Measurements from ENCODE around the gene EOLA2. TPM values are rescaled to one million over a fixed set of nuclear protein-coding genes. Genes with fewer than 3 reads are reported as not detected.
"Not testable (repeated sequence)": the region's sequence is repeated elsewhere in the genome, so short reads cannot be mapped to it uniquely, and the experiment has no call there.

EOLA2 gene
- total RNA-seq, 1 donor from 2014 or later: 20.7 TPM

GRCh38 chrX:149938881-149939654, 777 bp upstream of the EOLA2 start:
- DNase-seq (ENCODE audit: missing footprints) (peak; percentile 96), ATAC-seq (peak; percentile 27)
- intact Hi-C loops (cut with DNase I): no loop called here

- intact Hi-C loops (cut with DNase I): no loop called here
- DNase-seq (ENCODE audit: missing footprints): peak; percentile 74
- ATAC-seq: no peak
These were observed 342 bp downstream of the EOLA2 start for GRCh38 chrX:149937871-149938426.

- DNase-seq (ENCODE audit: missing footprints); intact Hi-C loops (cut with DNase I); ATAC-seq: not testable (repeated sequence)
These were observed 963 bp downstream of the EOLA2 start for GRCh38 chrX:149937328-149937727.

- intact Hi-C loops (cut with DNase I); ATAC-seq; DNase-seq (ENCODE audit: missing footprints): not testable (repeated sequence)
These were observed 4.7 kb downstream of the EOLA2 start for GRCh38 chrX:149933547-149933946.

- intact Hi-C loops (cut with DNase I); DNase-seq (ENCODE audit: missing footprints); ATAC-seq: not testable (repeated sequence)
These were observed 5.3 kb downstream of the EOLA2 start for GRCh38 chrX:149932970-149933369.

GRCh38 chrX:149932150-149932549, 6.1 kb downstream of the EOLA2 start:
- ATAC-seq; DNase-seq (ENCODE audit: missing footprints); intact Hi-C loops (cut with DNase I): not testable (repeated sequence)

- intact Hi-C loops (cut with DNase I); ATAC-seq: not testable (repeated sequence)
These were observed 6.9 kb downstream of the EOLA2 start for GRCh38 chrX:149931355-149931754.

GRCh38 chrX:149929400-149929799, 8.9 kb downstream of the EOLA2 start, which contains the start of gene HSFX4:
HSFX4 (plus strand) TSS chrX:149929573; CDS start chrX:149929645, 72 bp downstream.
- ATAC-seq; intact Hi-C loops (cut with DNase I); DNase-seq (ENCODE audit: missing footprints): not testable (repeated sequence)

More at GRCh38 chrX:149931355-149931754, 6.9 kb downstream of the EOLA2 start:
- DNase-seq (ENCODE audit: missing footprints): not testable (repeated sequence)

- intact Hi-C loops (cut with DNase I); DNase-seq (ENCODE audit: missing footprints); ATAC-seq: not testable (repeated sequence)
These were observed 9.7 kb downstream of the EOLA2 start for GRCh38 chrX:149928635-149929034.

GRCh38 chrX:149927964-149928258, 10.4 kb downstream of the EOLA2 start:
- ATAC-seq; intact Hi-C loops (cut with DNase I); DNase-seq (ENCODE audit: missing footprints): not testable (repeated sequence)

GRCh38 chrX:149927245-149927963, 10.9 kb downstream of the EOLA2 start:
- DNase-seq (ENCODE audit: missing footprints); intact Hi-C loops (cut with DNase I); ATAC-seq: not testable (repeated sequence)

- ATAC-seq; DNase-seq (ENCODE audit: missing footprints); intact Hi-C loops (cut with DNase I): not testable (repeated sequence)
These were observed 13.9 kb downstream of the EOLA2 start for GRCh38 chrX:149924434-149924833.

- intact Hi-C loops (cut with DNase I); ATAC-seq; DNase-seq (ENCODE audit: missing footprints): not testable (repeated sequence)
These were observed 14.5 kb downstream of the EOLA2 start for GRCh38 chrX:149923836-149924235.

GRCh38 chrX:149916745-149917392, 21.4 kb downstream of the EOLA2 start:
- DNase-seq (ENCODE audit: missing footprints) (no peak), ATAC-seq (no peak)
- intact Hi-C loops (cut with DNase I): no loop called here

- ATAC-seq: no peak
- DNase-seq (ENCODE audit: missing footprints): no peak
- intact Hi-C loops (cut with DNase I): no loop called here
These were observed 28.1 kb downstream of the EOLA2 start for GRCh38 chrX:149910178-149910695.

- ATAC-seq (no peak), DNase-seq (ENCODE audit: missing footprints) (no peak)
- intact Hi-C loops (cut with DNase I): no loop called here
These were observed 28.7 kb downstream of the EOLA2 start for GRCh38 chrX:149909324-149910177.

GRCh38 chrX:149908727-149909126, 29.6 kb downstream of the EOLA2 start:
- intact Hi-C loops (cut with DNase I): no loop called here
- no peak for ATAC-seq
- no peak for DNase-seq (ENCODE audit: missing footprints)

- ATAC-seq (no peak), DNase-seq (ENCODE audit: missing footprints) (no peak)
- intact Hi-C loops (cut with DNase I): no loop called here
These were observed 30.0 kb downstream of the EOLA2 start for GRCh38 chrX:149908308-149908707.
